ENCODE results near the gene LRRC2.

Gene LRRC2

DNA sequence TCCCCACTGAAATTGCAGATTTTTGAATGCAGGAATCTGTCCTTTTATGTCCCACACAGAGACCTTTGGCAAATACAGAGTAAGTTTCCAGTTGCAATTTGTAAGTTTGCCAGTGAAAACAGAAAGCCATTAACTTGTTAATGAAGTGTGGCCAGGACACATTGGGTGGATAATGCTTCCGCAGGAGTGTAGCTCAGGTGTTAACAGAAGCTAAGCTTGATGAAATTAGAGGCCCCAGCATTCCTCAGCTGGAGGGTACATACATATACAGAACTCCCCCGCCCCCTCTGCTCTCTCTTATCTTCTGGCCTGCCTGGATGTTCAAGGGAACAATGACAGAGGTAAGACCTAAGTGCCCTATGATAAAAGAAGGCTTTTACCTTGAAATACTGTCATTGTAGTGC, 8.1 kb upstream of the LRRC2 start:
- DNase-seq = no peak
- no peaks in the 10 kb centered on the region for H3K9me3 ChIP-seq (replicated peaks; ENCODE audit: insufficient read depth, low read length)
- TF ChIP-seq EZH2phosphoT487 (IDR thresholded peaks at IDR 0.05; ENCODE audit: low read length) (no peak), EZH2 (optimal IDR thresholded peaks at IDR 0.05; ENCODE audit: low read depth, low read length) (no peak)
- TF ChIP-seq, protein P1, sequence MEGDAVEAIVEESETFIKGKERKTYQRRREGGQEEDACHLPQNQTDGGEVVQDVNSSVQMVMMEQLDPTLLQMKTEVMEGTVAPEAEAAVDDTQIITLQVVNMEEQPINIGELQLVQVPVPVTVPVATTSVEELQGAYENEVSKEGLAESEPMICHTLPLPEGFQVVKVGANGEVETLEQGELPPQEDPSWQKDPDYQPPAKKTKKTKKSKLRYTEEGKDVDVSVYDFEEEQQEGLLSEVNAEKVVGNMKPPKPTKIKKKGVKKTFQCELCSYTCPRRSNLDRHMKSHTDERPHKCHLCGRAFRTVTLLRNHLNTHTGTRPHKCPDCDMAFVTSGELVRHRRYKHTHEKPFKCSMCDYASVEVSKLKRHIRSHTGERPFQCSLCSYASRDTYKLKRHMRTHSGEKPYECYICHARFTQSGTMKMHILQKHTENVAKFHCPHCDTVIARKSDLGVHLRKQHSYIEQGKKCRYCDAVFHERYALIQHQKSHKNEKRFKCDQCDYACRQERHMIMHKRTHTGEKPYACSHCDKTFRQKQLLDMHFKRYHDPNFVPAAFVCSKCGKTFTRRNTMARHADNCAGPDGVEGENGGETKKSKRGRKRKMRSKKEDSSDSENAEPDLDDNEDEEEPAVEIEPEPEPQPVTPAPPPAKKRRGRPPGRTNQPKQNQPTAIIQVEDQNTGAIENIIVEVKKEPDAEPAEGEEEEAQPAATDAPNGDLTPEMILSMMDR (IDR thresholded peaks at IDR 0.05; ENCODE audit: low read length) = no peak
- H3K4me2 ChIP-seq (ENCODE audit: low read depth, low read length) = no peak overlapping the region
- no peaks in the 10 kb centered on the region for H3K27me3 ChIP-seq (replicated peaks; ENCODE audit: insufficient read depth, low read length)
- no peaks in the 10 kb centered on the region for H3K79me2 ChIP-seq (ENCODE audit: low read length)
- H3K4me1 ChIP-seq (ENCODE audit: low read length) = no peaks in the 10 kb centered on the region
- H3K36me3 ChIP-seq (replicated peaks; ENCODE audit: insufficient read depth, low read length) = no peaks in the 10 kb centered on the region
- H3F3A ChIP-seq (ENCODE audit: insufficient read depth, low read length) = no peaks in the 10 kb centered on the region
- no peak overlapping the region for H3K27ac ChIP-seq (ENCODE audit: low read length)
- H4K20me1 ChIP-seq (ENCODE audit: insufficient read depth, low read length) = no peaks in the 10 kb centered on the region
- no peak overlapping the region for H3K9ac ChIP-seq (ENCODE audit: low read length)
- no peaks in the 10 kb centered on the region for H3K9me2 ChIP-seq (replicated peaks; ENCODE audit: insufficient read depth, low read length)
- no peak overlapping the region for H3K4me3 ChIP-seq (ENCODE audit: low read length)
- H2AFZ ChIP-seq (ENCODE audit: low read length) = no peak overlapping the region

DNA sequence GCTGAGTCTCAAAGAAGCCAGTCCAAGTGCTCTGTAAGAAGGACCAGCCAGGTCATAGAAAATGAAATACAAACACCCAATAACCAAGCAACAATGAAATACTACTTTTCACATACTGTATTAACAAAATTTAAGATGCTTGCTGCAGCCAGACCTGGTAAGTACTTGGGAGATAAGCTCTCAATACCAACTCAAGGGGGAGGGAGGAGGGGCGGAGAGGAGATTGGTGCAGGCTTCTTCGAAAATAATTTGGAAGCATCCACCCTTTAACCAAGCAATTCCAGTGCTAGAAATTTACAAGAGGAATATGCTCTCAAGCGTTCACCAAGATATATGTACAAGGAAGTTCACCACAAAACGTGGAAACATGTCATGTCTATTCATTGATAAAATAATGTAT, 7.6 kb upstream of the LRRC2 start:
- Histone ChIP-seq H3K36me3 (replicated peaks; ENCODE audit: insufficient read depth, low read length) (no peaks in the 10 kb centered on the region), H3K4me1 (ENCODE audit: low read length) (no peaks in the 10 kb centered on the region), H3K79me2 (ENCODE audit: low read length) (no peaks in the 10 kb centered on the region), H3F3A (ENCODE audit: insufficient read depth, low read length) (no peaks in the 10 kb centered on the region), H2AFZ (ENCODE audit: low read length) (no peak overlapping the region), H3K27me3 (replicated peaks; ENCODE audit: insufficient read depth, low read length) (no peaks in the 10 kb centered on the region), H4K20me1 (ENCODE audit: insufficient read depth, low read length) (no peaks in the 10 kb centered on the region), H3K4me2 (ENCODE audit: low read depth, low read length) (no peak overlapping the region), H3K27ac (ENCODE audit: low read length) (no peak overlapping the region), H3K9me3 (replicated peaks; ENCODE audit: insufficient read depth, low read length) (no peaks in the 10 kb centered on the region), H3K4me3 (ENCODE audit: low read length) (no peak overlapping the region), H3K9ac (ENCODE audit: low read length) (no peak overlapping the region), H3K9me2 (replicated peaks; ENCODE audit: insufficient read depth, low read length) (no peaks in the 10 kb centered on the region)
- DNase-seq = no peak
- TF ChIP-seq, protein P1 (IDR thresholded peaks at IDR 0.05; ENCODE audit: low read length) = no peak
- TF ChIP-seq EZH2phosphoT487 (IDR thresholded peaks at IDR 0.05; ENCODE audit: low read length) (no peak), EZH2 (optimal IDR thresholded peaks at IDR 0.05; ENCODE audit: low read depth, low read length) (no peak)

DNA sequence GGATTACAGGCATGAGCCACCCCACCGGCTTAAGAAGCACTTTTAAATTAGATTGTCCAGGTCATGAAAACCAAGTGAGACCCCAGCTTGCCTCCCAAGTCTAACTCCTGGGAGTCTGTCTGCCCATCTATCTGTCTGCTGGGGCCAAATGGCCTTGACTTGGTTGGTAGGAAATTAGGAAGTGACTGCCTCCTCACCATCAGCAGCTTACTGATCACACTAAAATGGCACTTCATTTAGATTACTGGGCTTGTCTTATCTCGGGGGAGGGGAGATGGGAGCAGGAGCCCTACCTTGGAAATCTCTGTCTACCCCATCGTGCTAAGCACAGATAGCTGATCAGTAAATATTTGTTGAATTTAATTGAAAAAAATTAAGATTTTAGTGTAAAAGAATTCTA, 5.6 kb upstream of the LRRC2 start:
- H3K9me3 ChIP-seq (replicated peaks; ENCODE audit: insufficient read depth, low read length) = no peaks in the 10 kb centered on the region
- H3K27ac ChIP-seq (ENCODE audit: low read length) = no peak overlapping the region
- H3K4me1 ChIP-seq (ENCODE audit: low read length) = no peaks in the 10 kb centered on the region
- no peak overlapping the region for H3K4me3 ChIP-seq (ENCODE audit: low read length)
- H3F3A ChIP-seq (ENCODE audit: insufficient read depth, low read length) = no peaks in the 10 kb centered on the region
- no peaks in the 10 kb centered on the region for H3K36me3 ChIP-seq (replicated peaks; ENCODE audit: insufficient read depth, low read length)
- no peak for DNase-seq
- no peaks in the 10 kb centered on the region for H3K79me2 ChIP-seq (ENCODE audit: low read length)
- TF ChIP-seq EZH2phosphoT487 (IDR thresholded peaks at IDR 0.05; ENCODE audit: low read length) (no peak), EZH2 (optimal IDR thresholded peaks at IDR 0.05; ENCODE audit: low read depth, low read length) (no peak)
- TF ChIP-seq, protein P1 (IDR thresholded peaks at IDR 0.05; ENCODE audit: low read length) = no peak
- no peaks in the 10 kb centered on the region for H3K27me3 ChIP-seq (replicated peaks; ENCODE audit: insufficient read depth, low read length)
- H3K4me2 ChIP-seq (ENCODE audit: low read depth, low read length) = no peak overlapping the region
- no peak overlapping the region for H3K9ac ChIP-seq (ENCODE audit: low read length)
- no peaks in the 10 kb centered on the region for H3K9me2 ChIP-seq (replicated peaks; ENCODE audit: insufficient read depth, low read length)
- no peaks in the 10 kb centered on the region for H4K20me1 ChIP-seq (ENCODE audit: insufficient read depth, low read length)
- no peak overlapping the region for H2AFZ ChIP-seq (ENCODE audit: low read length)
